ENCODE measurements around the gene P4HA3. TPM values are rescaled to one million over a fixed set of nuclear protein-coding genes. Genes with fewer than 3 reads are reported as not detected.

Gene P4HA3
- total RNA-seq, 2 donors from 2014 or later, result 4.4 to 5.7 TPM

GRCh38 chr11:74249496-74249895 lies 61.9 kb downstream of the P4HA3 start:
- H3K4me3 ChIP-seq, result no peak overlapping the region
- H3K36me3 ChIP-seq, result peaks cover 46% of the 10 kb centered on the region
- no peak for ATAC-seq (ENCODE audit: insufficient number of reproducible peaks, low FRiP score, low read depth)
- H3K27ac ChIP-seq, result no peak overlapping the region
- no peak for DNase-seq (ENCODE audit: low spot score)
- no peaks in the 10 kb centered on the region for H3K27me3 ChIP-seq (replicated peaks; ENCODE audit: insufficient read depth)
- no peaks in the 10 kb centered on the region for H3K9me3 ChIP-seq
- H3K4me1 ChIP-seq (ENCODE audit: control insufficient read depth in 1 of 2, low read depth in 2 of 2), result no peaks in the 10 kb centered on the region
- no peak for TF ChIP-seq CTCF (IDR thresholded peaks at IDR 0.05)

- TF ChIP-seq CTCF (IDR thresholded peaks at IDR 0.05), result no peak
- Histone ChIP-seq H3K36me3 (peaks cover 45% of the 10 kb centered on the region), H3K27ac (no peak overlapping the region), H3K9me3 (no peaks in the 10 kb centered on the region), H3K27me3 (replicated peaks; ENCODE audit: insufficient read depth) (no peaks in the 10 kb centered on the region), H3K4me1 (ENCODE audit: control insufficient read depth in 1 of 2, low read depth in 2 of 2) (no peaks in the 10 kb centered on the region), H3K4me3 (no peak overlapping the region)
- ATAC-seq (ENCODE audit: insufficient number of reproducible peaks, low FRiP score, low read depth) (no peak), DNase-seq (ENCODE audit: low spot score) (no peak)
These were observed 63.0 kb downstream of the P4HA3 start for GRCh38 chr11:74248469-74248868.

DNA sequence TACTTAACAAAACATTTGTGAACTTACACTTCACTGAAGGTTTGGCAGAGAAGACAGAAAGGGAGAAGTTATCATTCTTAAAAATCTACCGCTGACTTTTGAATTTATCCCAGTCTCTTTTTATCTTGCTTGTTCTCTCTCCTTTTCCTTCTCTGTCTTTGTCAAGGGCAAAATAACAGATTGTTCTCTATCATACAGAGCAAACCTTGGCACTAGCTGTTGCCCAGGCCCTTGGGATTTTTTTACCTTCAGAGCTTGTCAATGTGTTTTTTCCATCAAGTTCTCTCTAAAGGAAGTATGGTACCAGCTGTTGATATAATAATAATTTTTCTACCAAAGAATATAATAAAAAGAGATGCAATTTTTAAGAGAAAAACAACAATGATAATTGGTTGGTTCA lies 73.2 kb downstream of the P4HA3 start:
- Histone ChIP-seq H3K4me1 (ENCODE audit: control insufficient read depth in 1 of 2, low read depth in 2 of 2) (no peaks in the 10 kb centered on the region), H3K27ac (no peak overlapping the region), H3K9me3 (no peaks in the 10 kb centered on the region), H3K27me3 (replicated peaks; ENCODE audit: insufficient read depth) (no peaks in the 10 kb centered on the region), H3K36me3 (peaks cover 15% of the 10 kb centered on the region), H3K4me3 (no peak overlapping the region)
- DNase-seq (ENCODE audit: low spot score) (no peak), ATAC-seq (ENCODE audit: insufficient number of reproducible peaks, low FRiP score, low read depth) (no peak)
- TF ChIP-seq CTCF (IDR thresholded peaks at IDR 0.05), result no peak

DNA sequence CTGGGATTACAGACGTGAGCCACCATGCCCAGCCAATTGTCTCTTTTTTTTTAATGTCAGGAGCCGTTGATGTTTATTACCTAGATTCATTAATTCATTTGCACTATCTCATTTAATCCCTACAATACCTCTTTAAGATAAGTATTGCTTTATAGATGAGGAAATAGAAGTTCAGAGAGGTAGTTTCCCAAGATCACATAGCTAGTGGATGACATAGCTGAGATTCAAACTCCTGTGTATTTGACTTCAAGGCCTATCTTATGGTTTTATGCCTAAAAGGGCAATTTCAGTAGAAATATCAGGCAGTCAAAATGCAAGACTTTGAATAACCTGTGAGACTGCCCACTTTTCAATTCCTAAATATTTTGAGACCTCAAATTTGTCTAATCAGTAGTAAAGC lies 73.9 kb downstream of the P4HA3 start:
- no peak for DNase-seq (ENCODE audit: low spot score)

GRCh38 chr11:74235121-74235520 lies 76.3 kb downstream of the P4HA3 start:
- no peak for ATAC-seq (ENCODE audit: insufficient number of reproducible peaks, low FRiP score, low read depth)

More for the DNA sequence above, 73.9 kb downstream of the P4HA3 start:
- H3K9me3 ChIP-seq, result no peaks in the 10 kb centered on the region
- H3K27ac ChIP-seq, result no peak overlapping the region
- peaks cover 15% of the 10 kb centered on the region for H3K36me3 ChIP-seq
- no peak for TF ChIP-seq CTCF (IDR thresholded peaks at IDR 0.05)
- no peaks in the 10 kb centered on the region for H3K27me3 ChIP-seq (replicated peaks; ENCODE audit: insufficient read depth)
- no peak overlapping the region for H3K4me3 ChIP-seq
- no peak for ATAC-seq (ENCODE audit: insufficient number of reproducible peaks, low FRiP score, low read depth)
- H3K4me1 ChIP-seq (ENCODE audit: control insufficient read depth in 1 of 2, low read depth in 2 of 2), result no peaks in the 10 kb centered on the region

More at GRCh38 chr11:74235121-74235520, 76.3 kb downstream of the P4HA3 start:
- no peak overlapping the region for H3K27ac ChIP-seq
- H3K36me3 ChIP-seq, result peaks cover 17% of the 10 kb centered on the region
- no peak for TF ChIP-seq CTCF (IDR thresholded peaks at IDR 0.05)
- DNase-seq (ENCODE audit: low spot score), result no peak
- H3K27me3 ChIP-seq (replicated peaks; ENCODE audit: insufficient read depth), result no peaks in the 10 kb centered on the region
- H3K9me3 ChIP-seq, result no peaks in the 10 kb centered on the region
- H3K4me3 ChIP-seq, result no peak overlapping the region
- H3K4me1 ChIP-seq (ENCODE audit: control insufficient read depth in 1 of 2, low read depth in 2 of 2), result peaks cover 0 to 5% of the 10 kb centered on the region in 2 donors
